Body of pancreas (tissue), 4 donors: Measurements from ENCODE around the gene ALPI.
"Not testable (repeated sequence)": the region's sequence is repeated elsewhere in the genome, so short reads cannot be mapped to it uniquely, and the experiment has no call there.

Experiments
- POLR2A ChIP-seq, 3 donors: fragments of 450-650 bp; IDR thresholded peaks; one replicate each; pipeline ENCODE4 v1.6.1; 2016; ENCODE audit warnings: antibody characterized with exemption in 3 of 3, mild to moderate bottlenecking in 2 of 3
- TF ChIP-seq, protein P1 (sequence below), 7 experiments: fragments of 450-650 bp in 4 of 7; fragments of 200-600 bp in 3 of 7; sonication (generic) in 3 of 7; IDR thresholded peaks; one replicate each; pipeline ENCODE4 v1.5.1; 2016 to 2019; ENCODE audit warnings: antibody characterized with exemption in 7 of 7

DNA sequence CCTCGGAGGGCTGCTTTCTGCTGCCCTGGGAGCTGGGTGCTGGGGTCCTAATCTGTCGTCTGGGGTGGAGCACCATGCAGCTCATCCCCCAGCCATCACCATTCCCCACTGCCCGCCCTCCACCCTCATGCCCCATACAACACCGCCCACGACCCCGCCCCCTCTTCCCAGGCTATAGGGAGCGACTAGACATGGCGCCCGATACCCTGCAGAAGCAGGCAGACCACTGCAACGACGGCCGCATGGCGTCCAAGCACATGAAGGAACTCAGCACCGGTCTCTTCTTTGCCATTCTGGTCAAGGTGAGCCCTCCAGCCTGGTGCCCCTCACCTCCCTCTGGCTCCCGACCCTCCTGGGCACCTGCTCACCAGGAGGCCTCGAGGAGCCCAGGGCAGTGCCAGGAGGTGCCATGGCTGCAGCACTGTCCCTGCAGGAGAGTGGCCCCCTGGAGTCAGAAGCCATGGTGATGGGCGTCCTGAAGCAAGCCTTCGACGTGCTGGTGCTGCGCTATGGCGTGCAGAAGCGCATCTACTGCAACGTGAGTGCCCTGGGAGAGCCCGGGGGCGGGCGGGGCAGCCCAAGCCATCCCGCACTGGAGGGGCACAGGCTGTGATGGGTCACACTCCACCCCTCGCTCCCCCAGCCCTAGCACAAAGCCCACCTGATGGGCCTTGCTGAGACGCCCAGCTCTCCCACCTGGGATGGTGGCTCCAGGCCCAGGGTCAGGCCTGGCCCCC, 10.6 kb upstream of the ALPI start:
- TF ChIP-seq, protein P1, sequence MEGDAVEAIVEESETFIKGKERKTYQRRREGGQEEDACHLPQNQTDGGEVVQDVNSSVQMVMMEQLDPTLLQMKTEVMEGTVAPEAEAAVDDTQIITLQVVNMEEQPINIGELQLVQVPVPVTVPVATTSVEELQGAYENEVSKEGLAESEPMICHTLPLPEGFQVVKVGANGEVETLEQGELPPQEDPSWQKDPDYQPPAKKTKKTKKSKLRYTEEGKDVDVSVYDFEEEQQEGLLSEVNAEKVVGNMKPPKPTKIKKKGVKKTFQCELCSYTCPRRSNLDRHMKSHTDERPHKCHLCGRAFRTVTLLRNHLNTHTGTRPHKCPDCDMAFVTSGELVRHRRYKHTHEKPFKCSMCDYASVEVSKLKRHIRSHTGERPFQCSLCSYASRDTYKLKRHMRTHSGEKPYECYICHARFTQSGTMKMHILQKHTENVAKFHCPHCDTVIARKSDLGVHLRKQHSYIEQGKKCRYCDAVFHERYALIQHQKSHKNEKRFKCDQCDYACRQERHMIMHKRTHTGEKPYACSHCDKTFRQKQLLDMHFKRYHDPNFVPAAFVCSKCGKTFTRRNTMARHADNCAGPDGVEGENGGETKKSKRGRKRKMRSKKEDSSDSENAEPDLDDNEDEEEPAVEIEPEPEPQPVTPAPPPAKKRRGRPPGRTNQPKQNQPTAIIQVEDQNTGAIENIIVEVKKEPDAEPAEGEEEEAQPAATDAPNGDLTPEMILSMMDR (IDR thresholded peaks at IDR 0.05), result not testable (repeated sequence)
- not testable (repeated sequence) for TF ChIP-seq POLR2A (IDR thresholded peaks at IDR 0.05)
